ENCODE measurements around the gene TMEM254. TPM values are rescaled to one million over a fixed set of nuclear protein-coding genes. Genes with fewer than 3 reads are reported as not detected.
"Not testable (repeated sequence)": the region's sequence is repeated elsewhere in the genome, so short reads cannot be mapped to it uniquely, and the experiment has no call there.

Gene TMEM254
- total RNA-seq = 10 to 100 TPM in 3 of 6 donors, 1 to 10 TPM in 3; 6.3 to 13.5 (median 10.3) TPM
- polyA plus RNA-seq = 1 to 10 TPM; 6.9 to 8.6 TPM

- 0% methylated on average over 64 of the region's 64 CpGs for WGBS, 2 donors
Measured at GRCh38 chr10:80078448-80079311, at the start of gene TMEM254. TSS of gene TMEM254 (plus strand) at chr10:80078665. CDS start at chr10:80078700, 35 bp downstream.

GRCh38 chr10:80029205-80029604 is 49.3 kb upstream of the TMEM254 start:
- H3K4me1 ChIP-seq; H3K4me3 ChIP-seq; H3K27ac ChIP-seq; DNase-seq; H3K9me3 ChIP-seq; FAIRE-seq; intact Hi-C loops (cut with DNase I); H3K36me3 ChIP-seq; H3K27me3 ChIP-seq: not testable (repeated sequence)
- ATAC-seq = peak; percentile 69 to 84 (median 80)
- WGBS, 2 donors = 34 to 56% methylated on average over 3 of the region's 3 CpGs

More at GRCh38 chr10:80078448-80079311, at the start of gene TMEM254:
- Histone ChIP-seq H3K27ac (peak within 1 kb of the TSS; percentile 89 to 96 (median 94)), H3K27me3 (no peaks in the 10 kb centered on the region), H3K36me3 (no peaks in the 10 kb centered on the region), H3K4me3 (peak within 1 kb of the TSS; percentile 48 to 91 (median 81)), H3K4me1 (peaks cover 0 to 11% (median 9%) of the 10 kb centered on the region in 3 donors), H3K9me3 (no peaks in the 10 kb centered on the region)
- no peak for FAIRE-seq
- TF ChIP-seq CTCF (IDR thresholded peaks at IDR 0.05) = no peak
- ATAC-seq = peak; percentile 92 to 97 (median 94)
- intact Hi-C loops (cut with DNase I) = no loop called here
- DNase-seq = peak; percentile 91 to 98 (median 92)

GRCh38 chr10:80029865-80030264 is 48.6 kb upstream of the TMEM254 start:
- H3K36me3 ChIP-seq; ATAC-seq; H3K27me3 ChIP-seq; H3K9me3 ChIP-seq; FAIRE-seq; H3K27ac ChIP-seq; intact Hi-C loops (cut with DNase I); H3K4me1 ChIP-seq; DNase-seq; H3K4me3 ChIP-seq: not testable (repeated sequence)
- WGBS, 2 donors = 79 to 94% methylated on average over 5 of the region's 5 CpGs

GRCh38 chr10:80032503-80032902 is 46.0 kb upstream of the TMEM254 start:
- H3K36me3 ChIP-seq = no peaks in the 10 kb centered on the region
- intact Hi-C loops (cut with DNase I) = no loop called here
- no peak overlapping the region for H3K27ac ChIP-seq
- H3K4me1 ChIP-seq = no peaks in the 10 kb centered on the region
- no peaks in the 10 kb centered on the region for H3K9me3 ChIP-seq
- no peak overlapping the region for H3K4me3 ChIP-seq
- no peaks in the 10 kb centered on the region for H3K27me3 ChIP-seq
- ATAC-seq = no peak
- DNase-seq = no peak
- no peak for TF ChIP-seq CTCF (IDR thresholded peaks at IDR 0.05)
- no peak for FAIRE-seq
- 75 to 82% methylated on average over 5 of the region's 5 CpGs for WGBS, 2 donors

- H3K4me1 ChIP-seq; H3K27me3 ChIP-seq; FAIRE-seq; H3K4me3 ChIP-seq; DNase-seq; ATAC-seq; H3K9me3 ChIP-seq; intact Hi-C loops (cut with DNase I); H3K27ac ChIP-seq; H3K36me3 ChIP-seq: not testable (repeated sequence)
- WGBS, 2 donors = 81 to 82% methylated on average over 5 of the region's 5 CpGs
Measured at GRCh38 chr10:80034766-80035165, 43.7 kb upstream of the TMEM254 start.

GRCh38 chr10:80035430-80035829 is 43.0 kb upstream of the TMEM254 start:
- DNase-seq; H3K27ac ChIP-seq; H3K9me3 ChIP-seq; FAIRE-seq; intact Hi-C loops (cut with DNase I); H3K4me1 ChIP-seq; H3K4me3 ChIP-seq; ATAC-seq; H3K36me3 ChIP-seq; H3K27me3 ChIP-seq: not testable (repeated sequence)
- 52 to 53% methylated on average over 3 of the region's 3 CpGs for WGBS, 2 donors

GRCh38 chr10:80036921-80037500 is 41.5 kb upstream of the TMEM254 start:
- DNase-seq; H3K36me3 ChIP-seq; FAIRE-seq; H3K27ac ChIP-seq; ATAC-seq; H3K4me3 ChIP-seq; H3K27me3 ChIP-seq; H3K4me1 ChIP-seq; H3K9me3 ChIP-seq; intact Hi-C loops (cut with DNase I): not testable (repeated sequence)
- 89 to 94% methylated on average over 5 of the region's 5 CpGs for WGBS, 2 donors

GRCh38 chr10:80038226-80038625 is 40.2 kb upstream of the TMEM254 start:
- intact Hi-C loops (cut with DNase I); FAIRE-seq; ATAC-seq; DNase-seq; H3K9me3 ChIP-seq; H3K4me3 ChIP-seq; H3K36me3 ChIP-seq; H3K27ac ChIP-seq; H3K27me3 ChIP-seq; H3K4me1 ChIP-seq: not testable (repeated sequence)
- 85 to 95% methylated on average over 1 of the region's 7 CpGs for WGBS, 2 donors

All from pancreas (tissue), 10 donors.